ELR (cell line): ENCODE results near the gene KLK1.

Experiments
- DNase-seq: peaks from one replicate; pipeline ENCODE4 v3.0.0-alpha.2; 2015; ENCODE audit warnings: low read depth

Gene KLK1

DNA sequence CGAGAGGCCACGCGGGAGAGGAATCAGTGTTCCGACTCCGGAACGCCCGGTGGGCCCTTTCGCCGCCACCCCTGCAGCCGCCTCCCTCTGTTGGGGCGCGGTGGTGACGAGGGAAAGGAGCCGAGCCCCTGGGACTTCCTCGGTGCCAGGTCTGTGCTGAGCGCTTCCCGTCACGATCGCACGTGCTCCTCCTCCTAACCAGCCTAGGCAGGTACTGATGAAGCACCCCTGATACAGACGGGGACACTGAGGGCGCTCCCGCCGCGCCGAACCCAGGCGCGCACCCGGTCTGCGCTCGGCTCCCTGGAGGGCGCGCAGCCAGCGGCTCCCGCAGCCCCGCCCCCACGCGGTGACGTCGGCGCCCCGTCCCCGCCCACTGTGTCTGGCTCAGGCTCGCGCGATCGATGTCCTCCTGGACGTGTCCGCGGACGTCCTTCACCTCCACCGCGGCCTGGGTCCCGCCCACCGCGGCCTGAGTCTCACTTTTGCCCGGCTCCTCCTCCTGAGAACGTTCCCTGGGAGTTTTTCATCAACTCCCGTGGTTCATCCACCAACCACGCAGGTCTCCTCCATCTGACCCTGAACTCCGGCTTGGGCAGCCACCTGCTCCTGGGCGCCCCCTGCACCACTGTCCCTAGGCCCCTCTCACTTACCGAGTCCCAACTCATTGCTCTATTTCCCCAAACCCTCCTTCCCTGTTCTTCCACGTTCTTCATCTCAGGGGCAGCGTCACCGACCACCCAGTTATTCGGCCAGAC is 12.4 kb upstream of the KLK1 start:
- DNase-seq, result peak; percentile 61

DNA sequence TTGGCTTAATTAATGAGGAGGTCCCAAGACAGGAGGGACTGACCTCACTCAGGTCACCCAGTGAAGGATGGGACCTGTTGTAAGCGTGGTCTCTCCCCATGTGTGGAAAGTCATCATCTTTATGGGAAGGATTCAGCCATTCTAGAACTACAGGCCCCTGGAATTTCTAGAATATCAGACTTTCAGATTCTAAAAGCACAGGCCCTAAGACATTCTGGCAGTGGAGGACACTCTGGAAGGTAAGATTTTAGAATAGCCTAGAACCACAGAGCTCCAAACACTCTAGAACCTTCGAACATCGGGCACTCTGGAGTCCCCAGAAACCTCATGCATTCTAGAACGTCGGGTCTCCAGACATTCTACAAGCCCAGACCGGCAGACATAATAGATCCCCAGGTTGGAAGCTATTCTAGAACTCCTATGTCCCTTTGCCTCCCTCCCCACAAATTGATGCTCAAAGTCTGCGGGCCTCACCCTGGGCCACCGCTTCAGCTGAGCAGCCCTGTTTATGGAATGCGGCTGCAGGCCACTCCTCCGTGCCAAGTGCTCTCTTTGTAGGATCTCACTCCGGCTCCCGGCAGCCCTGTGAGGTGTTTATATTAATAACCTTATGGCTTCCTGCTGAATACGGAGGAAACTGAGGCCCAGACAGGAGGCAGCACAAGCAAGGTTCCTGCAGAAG is 11.7 kb upstream of the KLK1 start:
- peak; percentile 4 for DNase-seq

DNA sequence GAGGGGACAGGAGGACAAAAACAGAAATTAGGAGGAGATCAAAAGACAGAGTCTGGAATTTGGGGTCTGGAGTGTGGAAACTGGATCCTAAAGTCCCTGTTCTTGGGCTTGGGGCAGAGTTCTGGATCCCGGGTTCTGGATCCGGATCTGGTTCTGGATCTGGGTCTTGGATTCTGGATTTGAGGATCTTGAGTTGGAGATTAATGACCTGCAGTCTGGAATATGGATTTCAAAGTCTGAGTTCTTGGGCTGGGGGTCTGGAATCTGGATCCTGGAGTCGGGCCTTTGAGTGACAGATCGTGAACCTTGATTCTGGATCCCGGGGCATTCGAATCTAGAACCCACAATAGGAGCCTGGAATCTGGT is 10.2 kb upstream of the KLK1 start:
- no peak for DNase-seq

DNA sequence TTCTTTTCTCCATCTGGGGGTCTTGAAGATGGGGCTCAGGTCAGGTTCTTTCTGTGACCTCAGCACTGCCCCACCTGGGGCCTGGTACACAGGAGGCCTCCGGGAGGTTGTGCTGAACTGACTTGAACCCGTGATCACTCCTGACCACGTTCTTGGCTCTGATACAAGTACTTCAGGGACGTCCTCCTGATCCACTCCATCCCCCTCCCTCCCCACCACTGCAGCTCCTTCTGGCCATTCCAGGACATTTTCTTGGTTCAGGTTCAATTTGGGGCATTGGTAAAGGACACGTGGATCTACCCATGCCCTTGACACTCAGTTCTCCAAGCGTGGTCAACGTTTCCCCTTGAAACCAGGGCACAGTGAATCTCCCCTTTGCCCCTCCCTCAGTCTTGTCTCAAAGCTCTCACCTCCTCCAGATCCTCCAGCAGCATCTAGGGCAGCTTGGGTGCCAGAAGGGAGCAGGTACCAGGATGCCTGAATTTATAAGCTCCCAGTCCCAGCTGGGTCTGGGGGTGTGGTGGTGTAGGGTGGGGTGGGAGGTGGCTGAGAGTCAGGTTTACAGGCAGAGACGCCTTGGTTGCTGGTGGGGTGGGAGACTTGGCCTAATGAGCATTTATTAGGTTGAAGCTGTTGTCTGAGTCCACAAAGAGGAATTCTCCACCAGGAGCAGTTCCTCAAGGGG is 9.7 kb upstream of the KLK1 start, which contains the start of gene KLK15:
KLK15 (minus strand) TSS at position 458 of the 685 bp plus-strand sequence. CDS start 2,082 bp downstream, outside the sequence.
- DNase-seq, result no peak

DNA sequence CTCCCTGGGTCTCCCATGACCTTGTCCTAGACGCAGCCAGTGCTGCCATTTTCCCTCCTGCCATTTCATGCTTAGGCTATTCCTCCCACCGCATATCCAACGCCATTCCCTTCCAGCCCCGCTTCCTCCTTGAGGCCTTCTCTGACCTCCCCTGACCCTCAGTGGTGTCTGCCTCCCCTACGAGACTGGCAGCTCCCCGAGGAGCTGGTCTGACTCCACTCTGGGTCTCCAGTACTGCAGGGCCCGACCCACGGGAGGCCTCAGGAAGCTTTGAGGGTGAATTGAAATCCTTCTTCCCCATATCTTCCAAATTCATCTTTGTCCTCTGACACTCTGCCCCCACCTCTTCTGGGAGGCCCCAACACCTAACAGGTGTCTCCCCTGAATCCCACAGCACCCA is 9.1 kb upstream of the KLK1 start:
- no peak for DNase-seq

DNA sequence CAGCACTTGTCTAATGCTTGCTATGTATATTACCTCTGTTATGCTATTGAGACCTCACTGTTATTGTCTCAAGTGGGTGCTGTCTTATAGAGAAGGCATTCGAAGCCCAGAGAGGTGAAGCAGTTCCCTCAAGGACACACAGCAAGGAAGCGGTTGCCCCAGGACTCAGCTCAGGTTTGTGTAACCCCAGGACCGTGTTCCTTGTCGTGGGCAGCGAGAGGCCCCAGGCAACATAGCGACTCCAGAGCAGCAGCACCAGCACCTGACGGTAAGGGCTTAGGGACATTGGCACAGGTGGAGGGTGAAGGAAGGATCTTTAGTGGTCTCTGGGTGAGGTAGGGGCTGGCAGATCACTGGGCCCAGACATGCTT is 7.4 kb upstream of the KLK1 start:
- no peak for DNase-seq

DNA sequence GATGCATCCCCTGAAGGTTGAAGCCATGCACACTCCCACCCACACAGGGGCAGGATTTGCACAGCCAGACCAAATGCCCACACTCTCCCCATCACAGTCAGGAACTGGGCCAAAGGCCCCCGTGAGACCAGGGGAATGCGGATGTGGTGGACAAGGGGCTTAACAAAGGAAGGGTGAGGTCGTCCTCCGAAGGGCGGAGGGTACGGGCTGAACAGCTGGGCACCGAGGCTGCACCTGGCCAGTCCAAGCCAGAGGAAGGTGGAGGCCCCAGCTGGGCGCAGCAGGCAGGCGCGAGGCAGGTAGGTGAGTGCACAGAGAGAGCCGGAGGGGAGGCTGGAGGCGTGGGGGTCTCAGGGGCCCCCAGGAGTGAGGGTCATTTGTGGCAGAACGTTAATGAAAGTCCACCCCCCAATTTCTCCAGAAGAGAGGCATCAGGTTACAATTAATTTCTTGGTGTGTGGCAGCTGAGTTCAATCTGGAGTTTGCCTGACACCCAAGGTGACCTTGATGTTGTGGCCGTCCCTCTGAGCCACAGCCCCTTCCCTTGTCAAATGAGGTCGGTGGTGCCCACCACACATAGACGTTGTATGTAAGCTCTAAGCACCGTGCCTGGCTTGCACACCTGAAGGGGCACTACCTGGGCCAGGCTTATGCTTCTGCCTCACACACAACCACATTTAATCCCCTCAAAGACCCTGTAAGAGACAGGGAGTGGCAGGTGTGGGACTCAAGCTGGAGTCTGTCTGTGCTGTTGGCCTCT is 6.9 kb upstream of the KLK1 start:
- no peak for DNase-seq

DNA sequence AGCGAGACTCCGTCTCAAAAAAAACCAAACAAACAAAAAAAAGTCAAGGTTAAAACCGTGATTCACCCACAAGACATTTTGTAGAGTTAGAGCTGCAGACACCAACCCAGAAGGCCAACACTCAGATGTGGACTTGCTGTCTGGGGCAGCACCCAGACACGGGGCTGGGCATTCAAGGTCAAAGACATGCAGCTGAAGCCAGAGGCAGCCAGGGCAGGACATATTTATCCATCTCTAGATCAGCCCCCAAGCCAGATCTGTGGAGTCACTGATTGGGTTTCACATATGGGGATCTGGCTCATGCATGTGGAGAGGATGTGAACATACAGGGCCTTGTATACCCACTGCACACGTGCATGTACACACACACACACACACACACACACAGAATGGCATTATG is 6.2 kb upstream of the KLK1 start:
- DNase-seq, result no peak

DNA sequence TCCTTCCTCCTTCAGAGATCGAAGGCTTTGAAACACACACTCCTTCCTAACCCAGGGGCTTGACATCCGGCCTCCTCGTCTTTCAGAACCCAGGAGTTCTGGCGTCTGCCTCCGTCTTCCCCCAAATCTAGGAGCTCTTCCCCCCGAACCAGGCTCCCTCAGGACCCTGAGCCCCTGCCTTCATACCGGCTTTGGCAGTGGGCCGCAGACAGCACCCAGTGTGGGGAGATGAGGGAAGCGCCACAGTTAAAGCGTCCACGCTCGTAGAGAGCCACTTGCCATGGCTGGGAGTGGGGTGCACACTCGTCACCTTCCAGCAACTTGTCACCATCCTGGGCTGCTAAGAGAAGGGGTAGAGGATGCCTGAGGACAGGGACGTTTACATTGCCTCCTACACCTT is 3.9 kb upstream of the KLK1 start:
- no peak for DNase-seq

DNA sequence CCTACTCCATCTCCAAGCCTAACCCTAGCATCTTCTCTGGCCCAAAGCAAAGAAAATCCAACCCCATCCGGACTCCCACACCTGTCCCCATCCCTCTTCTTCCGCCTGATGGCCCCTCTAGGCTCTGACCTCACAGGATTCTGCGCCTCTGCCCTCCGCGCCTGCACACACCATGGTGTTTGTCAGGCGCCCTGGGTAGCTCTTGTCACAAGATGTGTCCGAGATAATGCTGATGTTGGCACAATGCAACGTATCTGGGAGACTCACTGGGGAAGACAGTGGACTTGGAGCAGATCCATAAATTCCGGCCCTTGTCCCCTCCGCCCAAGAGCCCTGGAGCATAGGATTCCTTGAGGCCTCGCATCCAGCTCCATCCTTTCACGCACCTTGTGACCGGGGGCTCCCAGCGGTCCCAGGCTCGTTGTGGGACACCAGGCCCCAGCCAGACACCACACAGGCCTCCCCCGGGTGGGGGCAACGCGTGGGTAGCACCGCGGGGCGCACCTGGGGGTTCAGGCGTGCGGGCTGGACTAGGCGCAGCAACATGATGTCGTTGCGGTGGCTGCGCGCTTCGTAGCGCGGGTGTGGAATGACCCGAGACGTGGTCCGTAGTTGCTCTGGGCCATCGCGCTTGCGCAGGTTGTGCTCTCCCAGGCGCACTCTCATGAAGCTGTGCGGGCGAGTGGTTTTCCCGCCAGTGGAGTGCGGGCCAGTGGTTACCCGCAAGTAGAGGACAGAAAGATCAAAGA is 3.1 kb upstream of the KLK1 start:
- DNase-seq, result no peak

DNA sequence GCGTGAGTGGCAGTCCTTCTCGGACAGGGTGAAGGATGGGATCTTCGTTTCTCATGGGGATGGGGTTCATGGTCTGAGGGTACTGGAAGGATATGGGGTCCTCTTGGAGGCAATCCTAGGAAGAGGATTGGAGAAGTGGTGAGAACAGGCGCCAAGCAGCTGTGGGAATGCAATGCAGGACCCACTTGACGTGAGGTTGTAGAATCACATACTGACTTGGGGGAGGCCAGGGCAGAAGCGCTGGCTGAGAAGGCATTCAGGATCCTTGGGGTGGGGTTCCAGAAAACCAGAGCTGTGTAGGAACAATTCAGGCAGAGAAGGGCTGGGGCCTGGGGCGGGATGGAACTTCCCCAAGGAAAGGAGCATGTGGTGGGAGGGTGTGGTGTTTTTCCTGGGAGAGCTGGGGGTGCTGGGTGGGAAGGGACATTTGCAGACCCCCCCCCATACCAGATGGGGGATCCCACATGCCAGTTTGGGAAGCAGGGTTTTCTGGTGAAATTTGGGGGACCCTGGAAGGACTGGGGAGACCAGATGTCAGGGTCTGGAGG is 852 bp downstream of the KLK1 start:
- DNase-seq, result no peak

DNA sequence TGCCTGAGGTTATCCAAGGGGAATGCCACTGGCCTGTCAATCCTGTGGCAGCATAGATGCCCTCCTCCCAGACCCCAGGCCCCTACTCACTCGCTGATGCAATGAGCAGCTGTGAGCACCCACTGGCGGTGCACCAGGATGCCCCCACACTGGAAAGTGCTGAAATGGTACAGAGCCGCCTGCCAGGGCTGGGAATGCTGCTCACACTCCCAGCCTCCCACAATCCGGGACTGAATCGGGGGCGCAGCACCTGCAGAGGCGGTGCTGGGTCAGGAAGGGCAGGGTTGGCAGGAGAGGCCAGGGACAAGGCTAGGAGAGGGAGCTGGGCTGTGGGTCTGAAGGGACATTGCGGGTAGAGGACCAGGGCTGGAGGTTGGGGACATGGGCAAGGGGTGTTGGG is 2.0 kb downstream of the KLK1 start:
- no peak for DNase-seq

DNA sequence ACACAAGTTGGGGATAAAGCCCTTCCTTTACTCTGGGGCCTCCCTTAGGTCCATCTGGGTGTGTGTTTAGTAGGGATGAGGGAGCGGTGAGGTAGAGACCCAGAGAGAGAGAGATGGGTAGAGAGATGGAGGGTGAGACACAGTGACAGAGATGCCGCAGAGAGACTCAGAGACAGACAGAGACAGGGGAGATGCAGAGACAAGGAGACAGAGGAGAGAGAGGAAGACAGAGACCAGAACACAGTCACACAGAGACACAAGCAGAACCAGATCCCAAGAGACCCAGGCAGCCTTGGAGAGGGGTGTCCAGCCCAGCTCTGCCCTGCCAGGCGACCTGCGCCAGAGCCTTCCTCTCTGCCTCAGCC is 2.4 kb downstream of the KLK1 start:
- DNase-seq, result no peak

DNA sequence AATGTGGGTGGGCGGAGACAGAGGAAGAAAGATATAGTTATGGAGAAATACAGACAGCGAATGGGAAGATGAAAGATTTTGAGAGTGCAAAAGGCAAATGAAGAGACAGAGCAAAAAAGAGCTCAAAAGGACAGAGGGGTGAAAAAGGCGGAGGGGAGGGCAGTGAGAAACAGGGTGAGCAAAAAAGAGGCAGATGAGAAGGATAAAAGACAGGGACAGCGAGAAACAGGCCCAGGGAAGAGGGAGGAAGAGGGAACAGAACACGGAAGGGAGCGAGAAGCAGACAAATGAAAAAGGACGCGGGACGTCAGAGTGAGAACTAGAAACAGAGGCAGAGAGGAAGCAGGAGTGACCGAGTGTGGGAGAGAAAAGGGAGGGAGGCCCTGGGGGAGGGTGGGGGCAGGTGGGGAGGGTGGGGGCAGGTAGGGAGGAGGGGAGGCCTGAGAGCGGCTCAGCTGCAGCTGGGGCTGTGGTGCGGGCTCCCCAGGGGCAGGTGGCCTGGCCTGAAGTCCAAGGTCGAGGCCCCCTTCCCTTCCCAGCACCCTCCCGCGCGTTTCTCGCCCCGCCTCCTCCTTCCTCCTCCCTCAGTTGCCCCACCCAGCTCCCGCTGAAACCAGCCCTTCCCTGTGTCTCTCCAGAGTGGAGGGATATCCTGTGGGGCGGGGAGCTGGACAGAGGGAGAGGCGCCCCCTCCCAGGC is 2.9 kb downstream of the KLK1 start:
- DNase-seq, result no peak

DNA sequence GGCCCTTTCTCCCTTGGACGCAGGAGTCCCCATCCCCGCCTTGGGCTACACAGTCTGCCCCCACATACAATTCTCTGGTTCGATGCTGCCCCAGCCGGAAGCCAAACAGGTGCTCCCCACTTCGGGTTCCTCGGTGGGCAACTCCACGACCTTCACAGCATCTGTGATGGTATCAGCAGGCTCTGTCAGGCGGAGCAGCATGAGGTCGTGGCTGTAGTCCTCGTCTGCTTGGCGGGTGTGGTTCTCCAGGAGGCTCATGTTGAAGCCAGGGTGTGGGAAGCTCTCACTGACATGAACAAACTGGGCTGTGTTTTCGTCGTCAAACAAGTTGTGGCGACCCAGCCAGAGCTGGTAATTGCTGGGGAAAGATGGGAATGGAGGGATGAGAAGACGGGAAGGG is 3.5 kb downstream of the KLK1 start:
- DNase-seq, result no peak

DNA sequence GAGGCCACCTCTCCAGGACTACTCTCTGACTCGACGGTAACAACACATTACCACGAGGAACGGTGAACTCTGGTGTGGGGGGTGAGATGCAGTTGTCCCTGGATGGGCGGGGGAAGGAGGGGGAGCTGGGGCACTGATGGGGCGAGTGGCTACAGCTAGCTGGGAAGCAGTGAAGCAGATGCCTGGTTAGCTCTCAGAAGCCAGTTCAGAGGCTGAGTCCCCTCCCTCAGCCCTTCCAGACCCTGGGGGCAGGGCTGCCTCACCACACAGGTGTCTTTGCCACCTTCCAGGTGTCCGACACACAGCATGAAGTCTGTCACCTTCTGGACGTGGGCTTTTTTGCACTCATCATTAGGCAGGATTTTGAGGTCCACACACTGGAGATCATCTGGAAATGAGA is 4.0 kb downstream of the KLK1 start:
- no peak for DNase-seq

DNA sequence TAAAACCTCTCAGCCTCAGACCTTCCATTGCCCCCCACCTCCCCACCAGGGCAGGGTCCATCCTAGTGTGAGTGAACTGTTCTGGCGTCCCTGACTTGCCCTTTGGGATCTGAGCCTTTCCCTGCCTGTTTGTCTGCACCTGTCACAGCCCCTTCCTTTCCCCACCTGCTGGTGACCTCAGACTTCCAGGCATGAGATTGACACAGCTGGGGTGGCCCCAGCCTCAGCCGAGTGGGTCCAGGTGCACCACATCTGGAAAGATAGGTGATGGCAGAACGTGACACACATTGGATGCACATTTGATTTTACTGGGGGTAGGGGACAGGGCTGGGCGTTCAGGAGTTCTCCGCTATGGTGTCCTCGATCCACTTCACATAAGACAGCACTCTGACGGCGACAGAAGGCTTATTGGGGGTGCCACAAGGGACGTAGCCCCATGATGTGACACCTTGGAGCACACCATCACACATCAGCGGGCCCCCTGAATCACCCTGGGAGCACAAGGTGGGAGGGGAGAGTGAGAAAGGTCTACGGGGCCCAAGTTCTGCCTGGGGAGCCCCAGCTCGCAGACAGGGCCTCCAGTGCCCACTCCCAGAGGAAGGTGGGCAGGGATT is 4.6 kb downstream of the KLK1 start:
- no peak for DNase-seq

DNA sequence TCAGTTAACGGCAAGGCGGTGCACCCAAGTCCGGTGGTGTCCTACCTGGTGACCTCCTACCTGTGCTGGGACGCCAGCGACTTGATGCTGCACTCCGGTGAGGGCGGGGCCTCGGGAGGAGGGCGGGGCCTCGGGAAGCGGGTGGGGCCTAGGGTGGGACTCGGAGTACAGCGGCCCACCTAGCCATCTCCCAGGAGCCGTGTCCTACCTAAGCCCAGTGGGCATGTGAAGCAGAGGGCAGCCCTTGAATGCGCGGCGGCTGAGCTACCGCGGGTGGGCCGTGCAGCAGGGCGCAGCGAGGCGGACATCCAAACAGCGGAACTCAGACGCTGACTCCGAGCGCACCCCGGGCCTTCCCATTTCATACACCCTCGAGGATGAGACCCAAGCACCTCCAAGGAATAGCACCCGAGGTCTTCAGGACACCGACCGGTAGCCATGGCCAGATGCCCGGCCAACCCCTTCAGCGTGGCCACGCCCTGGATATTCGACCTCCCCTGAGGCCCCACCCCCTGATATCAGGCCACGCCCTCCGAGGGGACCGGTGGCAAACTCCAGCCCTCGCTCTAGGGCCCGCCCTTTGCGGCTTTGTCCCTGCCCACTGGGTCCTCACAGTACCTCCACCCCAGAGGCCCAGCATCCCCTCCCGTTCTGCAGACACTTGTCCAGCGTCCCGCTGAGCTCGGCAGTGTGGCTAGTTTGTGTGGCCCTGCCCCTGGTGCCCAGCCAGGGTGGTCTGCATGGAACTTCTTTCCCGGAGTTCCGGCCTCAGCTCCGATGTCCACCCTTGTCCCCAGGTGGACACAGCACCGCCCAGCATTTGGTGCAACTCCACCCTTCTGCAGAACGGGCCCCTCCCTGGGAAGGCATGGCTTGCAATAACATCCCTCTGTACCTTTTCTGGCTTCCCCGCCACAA is 5.4 kb downstream of the KLK1 start:
- no peak for DNase-seq

DNA sequence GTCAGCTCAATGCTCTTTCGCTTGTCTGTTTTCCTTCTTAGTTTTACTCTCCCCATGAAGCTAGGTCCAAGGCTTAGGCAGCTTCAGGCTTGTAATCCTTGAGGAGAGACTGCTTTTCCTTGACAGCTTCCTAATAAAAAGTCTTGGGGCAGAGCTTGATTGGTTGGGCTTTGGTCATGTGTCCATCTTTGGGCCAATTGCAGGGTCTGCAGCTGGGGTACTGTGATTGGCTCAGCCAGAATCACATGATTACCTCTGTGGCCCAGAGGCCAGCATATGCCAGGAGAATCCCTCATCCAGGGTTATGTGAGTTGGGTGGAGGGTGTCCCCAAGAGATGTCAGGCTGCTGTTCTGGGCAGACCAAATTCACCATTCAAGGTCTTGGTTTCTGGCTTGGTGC is 8.1 kb downstream of the KLK1 start:
- DNase-seq, result no peak
